ENCODE data around the gene DACT2.

The DACT2 gene

GRCh38 chr6:168263351-168263905, 56.1 kb downstream of the DACT2 start:
- no peak for DNase-seq (ENCODE audit: low read depth)

- DNase-seq (ENCODE audit: low read depth): no peak
Measured at GRCh38 chr6:168261234-168261633, 58.3 kb downstream of the DACT2 start.

GRCh38 chr6:168260420-168260987, 59.1 kb downstream of the DACT2 start:
- no peak for DNase-seq (ENCODE audit: low read depth)

GRCh38 chr6:168258795-168259194, 60.8 kb downstream of the DACT2 start:
- DNase-seq (ENCODE audit: low read depth): no peak

GRCh38 chr6:168256940-168257339, 62.6 kb downstream of the DACT2 start:
- DNase-seq (ENCODE audit: low read depth): no peak

Data from stromal cell of bone marrow (primary cell).